Heart left ventricle (tissue), 16 donors: ENCODE measurements around the gene COL23A1. TPM values are rescaled to one million over a fixed set of nuclear protein-coding genes. Genes with fewer than 3 reads are reported as not detected.
A peak's percentile ranks its signal among the peaks of the same experiment; 100 is the strongest.

Experiments
- ATAC-seq, 4 donors: fragments of 200-7000 bp; cut with Tn5 transposase; one replicate each; pipeline ENCODE4 v1.9.1; 2020 to 2022; ENCODE audit warnings: moderate library complexity in 4 of 4, mild to moderate bottlenecking in 3 of 4, moderate number of reproducible peaks in 1 of 4
- DNase-seq, 5 donors: peaks; one replicate each; pipeline ENCODE4 v3.0.0-alpha.2; 2020
- H3K27ac ChIP-seq, 12 donors: fragments of 200-600 bp; sonication (generic) in 4 of 12; one replicate each; pipeline versions ENCODE4 v1.5.0 to v1.8.0; 2016 to 2022; ENCODE audit warnings: mild to moderate bottlenecking in 2 of 12
- H3K27me3 ChIP-seq, 9 donors: fragments of 200-600 bp; sonication (generic) in 2 of 9; one replicate each; pipeline versions ENCODE4 v1.5.1 to v1.8.0; 2016 to 2022; ENCODE audit warnings: mild to moderate bottlenecking in 3 of 9
- H3K36me3 ChIP-seq, 9 donors: fragments of 200-600 bp; sonication (generic) in 2 of 9; one replicate each; pipeline versions ENCODE4 v1.5.0 to v1.8.0; 2018 to 2022; ENCODE audit warnings: mild to moderate bottlenecking in 2 of 9
- H3K4me1 ChIP-seq, 12 donors: fragments of 200-600 bp; sonication (generic) in 4 of 12; one replicate each; pipeline versions ENCODE4 v1.5.0 to v1.8.0; 2016 to 2022; ENCODE audit warnings: mild to moderate bottlenecking in 3 of 12
- H3K4me3 ChIP-seq, 12 donors: fragments of 200-600 bp; sonication (generic) in 4 of 12; one replicate each; pipeline versions ENCODE4 v1.5.0 to v1.8.0; 2017 to 2022; ENCODE audit warnings: mild to moderate bottlenecking in 9 of 12, moderate library complexity in 4 of 12
- H3K9me3 ChIP-seq, 12 donors: fragments of 200-600 bp; sonication (generic) in 4 of 12; one replicate each; pipeline versions ENCODE4 v1.5.0 to v1.8.0; 2016 to 2022; ENCODE audit warnings: mild to moderate bottlenecking in 1 of 12
- CTCF ChIP-seq, 12 donors: fragments of 200-600 bp; sonication (generic) in 4 of 12; IDR thresholded peaks; one replicate each; pipeline versions ENCODE4 v1.5.0 to v1.8.0; 2018 to 2022; ENCODE audit warnings: antibody characterized with exemption in 12 of 12, mild to moderate bottlenecking in 5 of 12
- POLR2A ChIP-seq, 2 donors: fragments of 450-650 bp; IDR thresholded peaks; one replicate each; pipeline ENCODE4 v1.6.1; 2017; ENCODE audit warnings: antibody characterized with exemption in 2 of 2, mild to moderate bottlenecking in 2 of 2, moderate library complexity in 2 of 2
- WGBS, 4 donors: extraction: QIAGEN DNeasy Blood & Tissue Kit in 2 of 4; methylation state at CpG; one replicate each; pipeline versions ENCODE4 v1.1.5 to v1.1.7; 2013 to 2018; 5-methylcytosine and 5-hydroxymethylcytosine counted together
- intact Hi-C, 10 donors: fragments of 100-400 bp; cut with DNase I; formaldehyde crosslinking; loops; one replicate each; pipeline versions ENCODE4 v1.11.1 to v1.14.2; 2022
- polyA plus RNA-seq, 2 donors: library from polyadenylated mRNA; stranded (reverse); fragments of 200-250 nt; gene quantifications; one replicate each; pipeline ENCODE4 v1.2.3, GENCODE V29; 2013
- total RNA-seq, 9 donors: library from RNA; depleted of rRNA in 2 of 9; stranded (reverse); fragments of >200 nt in 2 of 9; fragmentation: NEBNext Ultra II Directional in 3 of 9; extraction: Animal tissue kit (Norgen Biotek cat#: 25700) in 3 of 9; gene quantifications; one replicate each; pipeline versions ENCODE4 v1.1.0 to v1.2.4, GENCODE V29; 2016 to 2023
- donor health status: ischemic (EF 13 %, LVEDD 7.1; RV severe dilation, severe dysfunction).
- donor health status: healthy with polysubstance abuse.
- donor health status: DM: no; HTN: yes; CAD: no.
- donor health status: DM: no; HTN: no; CAD: no.
- donor health status: ischemic (EF 25% LVEDD 6.9; RV normal size, moderate dysfunction).
- donor health status: ischemic (EF 25% LVEDD 5.7; RV mildly dilated, moderate dysfunction).
- donor health status: healthy.
- donor health status: DM: yes; HTN: yes; CAD: no.
- donor health status: ischemic (EF 35%, LVEDD 5.7; RV mildly dilated, moderate dysfunction).
- donor health status: nonischemic (EF 11% LVEDD 7.7; RV severe dilation, severe dysfunction).
- donor health status: DM: yes; HTN: yes; CAD: no.
- donor health status: PGD.
- donor health status: ischemic (EF 29% LVEDD 5.4; RV normal size, mild dysfunction).
- donor health status: nonischemic (EF 23%, LVEDD 6.1; RV moderate dilation, normal function).

COL23A1 gene
- total and polyA plus RNA-seq, 11 donors = 6.0 to 33.0 (median 18.8) TPM

- no peaks in the 10 kb centered on the region for H3K9me3 ChIP-seq
- H3K4me1 ChIP-seq = peaks cover 0 to 14% (median 4%) of the 10 kb centered on the region in 12 donors
- intact Hi-C loops = no loop called here
- no peak overlapping the region for H3K27ac ChIP-seq
- DNase-seq (no peak), ATAC-seq (no peak)
- no peak for TF ChIP-seq POLR2A (IDR thresholded peaks at IDR 0.05)
- no peak for TF ChIP-seq CTCF (IDR thresholded peaks at IDR 0.05)
- H3K36me3 ChIP-seq = no peaks in the 10 kb centered on the region
- 83 to 90% (median 86%) methylated on average over 12 to 15 of the region's 15 CpGs for WGBS, 4 donors
- no peaks in the 10 kb centered on the region for H3K27me3 ChIP-seq
- no peak overlapping the region for H3K4me3 ChIP-seq
Observed at GRCh38 chr5:178246624-178247279, 343.4 kb downstream of the COL23A1 start.

- no peaks in the 10 kb centered on the region for H3K27me3 ChIP-seq
- H3K4me3 ChIP-seq = no peak overlapping the region
- no peak overlapping the region for H3K27ac ChIP-seq
- intact Hi-C loops = no loop called here
- H3K36me3 ChIP-seq = no peaks in the 10 kb centered on the region
- H3K9me3 ChIP-seq = no peaks in the 10 kb centered on the region
- H3K4me1 ChIP-seq = peaks cover 0 to 27% (median 7%) of the 10 kb centered on the region in 12 donors
- DNase-seq = no peak
- ATAC-seq = no peak
- TF ChIP-seq POLR2A (IDR thresholded peaks at IDR 0.05) (no peak), CTCF (IDR thresholded peaks at IDR 0.05) (no peak)
- 79 to 91% (median 83%) methylated on average over 2 of the region's 2 CpGs for WGBS, 4 donors
Observed at GRCh38 chr5:178245389-178245788, 344.8 kb downstream of the COL23A1 start.

- Histone ChIP-seq H3K4me1 (peaks cover 0 to 35% (median 11%) of the 10 kb centered on the region in 12 donors), H3K36me3 (no peaks in the 10 kb centered on the region), H3K27me3 (no peaks in the 10 kb centered on the region), H3K9me3 (no peaks in the 10 kb centered on the region), H3K27ac (no peak overlapping the region), H3K4me3 (no peak overlapping the region)
- intact Hi-C loops = no loop called here
- WGBS, 4 donors = 82 to 85% (median 84%) methylated on average over 2 of the region's 2 CpGs
- no peak for DNase-seq
- TF ChIP-seq POLR2A (IDR thresholded peaks at IDR 0.05) (no peak), CTCF (IDR thresholded peaks at IDR 0.05) (no peak)
- ATAC-seq = no peak
Observed at GRCh38 chr5:178244576-178244975, 345.6 kb downstream of the COL23A1 start.

- no peak overlapping the region for H3K4me3 ChIP-seq
- H3K36me3 ChIP-seq = no peaks in the 10 kb centered on the region
- intact Hi-C loops = no loop called here
- peaks cover 3 to 55% (median 26%) of the 10 kb centered on the region in 12 donors for H3K4me1 ChIP-seq
- peak; percentile 22 to 70 (median 60) for ATAC-seq
- peak overlapping the region in 1 of 12 donors; percentile 92 for H3K27ac ChIP-seq
- no peaks in the 10 kb centered on the region for H3K9me3 ChIP-seq
- 57 to 61% (median 59%) methylated on average over 10 of the region's 10 CpGs for WGBS, 4 donors
- DNase-seq = peak in 2 of 5 donors; percentile 59 to 74
- TF ChIP-seq CTCF (IDR thresholded peaks at IDR 0.05) (no peak), POLR2A (IDR thresholded peaks at IDR 0.05) (no peak)
- no peaks in the 10 kb centered on the region for H3K27me3 ChIP-seq
Observed at GRCh38 chr5:178242416-178242815, 347.8 kb downstream of the COL23A1 start.
